HCT116 (cell line): ENCODE data around the gene RABGAP1.

Source experiments
- EGR1 ChIP-seq: IDR thresholded peaks from 2 replicates; pipeline ENCODE4 v1.6.1; 2012; ENCODE audit warnings: low read depth
- POLR2AphosphoS5 ChIP-seq: IDR thresholded peaks from 2 replicates; pipeline ENCODE4 v1.6.1; 2011; ENCODE audit warnings: mild to moderate bottlenecking, low read depth, low read length, moderate library complexity
- REST ChIP-seq: IDR thresholded peaks from 2 replicates; pipeline ENCODE4 v1.6.1; 2012; ENCODE audit warnings: low read depth
- YY1 ChIP-seq: IDR thresholded peaks from 2 replicates; pipeline ENCODE4 v1.6.1; 2011; ENCODE audit warnings: low read length, low read depth, moderate library complexity, mild to moderate bottlenecking; ENCODE audit not compliant: insufficient replicate concordance; ENCODE audit errors: extremely low read depth
- TF ChIP-seq, protein P1 (sequence below), 3 experiments: fragments of 200-600 bp in 1 of 3; sonication (generic) in 1 of 3; IDR thresholded peaks in 2 of 3; conservative IDR thresholded peaks in 1 of 3; 2 replicates each; pipeline ENCODE4 v1.5.1; 2012 to 2017; ENCODE audit warnings: low read depth in 2 of 3, low read length in 2 of 3, antibody characterized with exemption in 1 of 3, borderline replicate concordance in 1 of 3, control low read depth in 1 of 3, mild to moderate bottlenecking in 1 of 3, mixed read lengths in 1 of 3, mixed run types in 1 of 3, moderate library complexity in 1 of 3; ENCODE audit not compliant: insufficient read depth in 1 of 3

DNA sequence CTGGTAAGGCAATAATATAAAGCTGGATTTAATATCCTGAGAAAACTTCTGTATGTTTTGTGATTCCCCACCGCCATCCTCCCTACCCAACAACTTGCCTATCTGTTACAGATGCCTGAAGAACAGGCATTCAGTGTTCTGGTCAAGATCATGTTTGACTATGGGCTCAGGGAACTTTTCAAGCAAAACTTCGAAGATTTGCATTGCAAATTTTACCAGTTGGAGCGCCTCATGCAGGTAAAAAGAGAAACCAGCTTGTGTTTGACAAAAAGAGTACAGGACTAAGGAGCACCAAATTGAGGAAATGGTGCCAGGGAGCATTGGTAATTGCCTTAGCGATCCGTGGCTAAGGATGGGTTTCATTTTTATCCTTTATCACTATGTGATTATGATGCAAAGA, 132.6 kb downstream of the RABGAP1 start:
- TF ChIP-seq EGR1 (no peak), POLR2AphosphoS5 (no peak), REST (no peak), YY1 (no peak)
- TF ChIP-seq, protein P1, sequence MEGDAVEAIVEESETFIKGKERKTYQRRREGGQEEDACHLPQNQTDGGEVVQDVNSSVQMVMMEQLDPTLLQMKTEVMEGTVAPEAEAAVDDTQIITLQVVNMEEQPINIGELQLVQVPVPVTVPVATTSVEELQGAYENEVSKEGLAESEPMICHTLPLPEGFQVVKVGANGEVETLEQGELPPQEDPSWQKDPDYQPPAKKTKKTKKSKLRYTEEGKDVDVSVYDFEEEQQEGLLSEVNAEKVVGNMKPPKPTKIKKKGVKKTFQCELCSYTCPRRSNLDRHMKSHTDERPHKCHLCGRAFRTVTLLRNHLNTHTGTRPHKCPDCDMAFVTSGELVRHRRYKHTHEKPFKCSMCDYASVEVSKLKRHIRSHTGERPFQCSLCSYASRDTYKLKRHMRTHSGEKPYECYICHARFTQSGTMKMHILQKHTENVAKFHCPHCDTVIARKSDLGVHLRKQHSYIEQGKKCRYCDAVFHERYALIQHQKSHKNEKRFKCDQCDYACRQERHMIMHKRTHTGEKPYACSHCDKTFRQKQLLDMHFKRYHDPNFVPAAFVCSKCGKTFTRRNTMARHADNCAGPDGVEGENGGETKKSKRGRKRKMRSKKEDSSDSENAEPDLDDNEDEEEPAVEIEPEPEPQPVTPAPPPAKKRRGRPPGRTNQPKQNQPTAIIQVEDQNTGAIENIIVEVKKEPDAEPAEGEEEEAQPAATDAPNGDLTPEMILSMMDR (IDR thresholded peaks at IDR 0.05 in 2 of 3, conservative IDR thresholded peaks at IDR 0.05 in 1 of 3; ENCODE audit: borderline replicate concordance in 1 of 3, insufficient read depth in 1 of 3, low read depth in 2 of 3, low read length in 2 of 3): no peak
